ENCODE data around the gene PNLDC1.
"Not testable (repeated sequence)": the region's sequence is repeated elsewhere in the genome, so short reads cannot be mapped to it uniquely, and the experiment has no call there.

The PNLDC1 gene

DNA sequence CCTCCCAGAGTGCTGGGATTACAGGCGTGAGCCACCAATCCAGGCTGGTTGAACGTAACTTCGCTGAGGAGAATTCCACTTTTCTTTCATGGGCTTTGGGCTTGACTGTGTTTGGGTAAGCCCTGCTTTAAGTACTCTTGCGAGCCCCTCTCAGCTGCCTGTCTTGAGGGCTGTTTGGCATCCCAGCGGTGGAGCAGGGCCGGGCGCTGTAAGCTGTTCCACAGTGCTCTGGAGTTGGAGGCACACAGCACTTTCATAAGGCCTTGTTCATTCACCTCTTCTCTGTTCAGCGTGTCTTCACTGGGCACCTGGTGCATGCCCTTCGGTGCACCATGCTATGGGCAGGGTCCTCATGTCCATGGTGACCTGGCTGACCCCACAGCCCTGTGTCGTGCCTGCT is 21.6 kb downstream of the PNLDC1 start:
- no peak for DNase-seq

DNA sequence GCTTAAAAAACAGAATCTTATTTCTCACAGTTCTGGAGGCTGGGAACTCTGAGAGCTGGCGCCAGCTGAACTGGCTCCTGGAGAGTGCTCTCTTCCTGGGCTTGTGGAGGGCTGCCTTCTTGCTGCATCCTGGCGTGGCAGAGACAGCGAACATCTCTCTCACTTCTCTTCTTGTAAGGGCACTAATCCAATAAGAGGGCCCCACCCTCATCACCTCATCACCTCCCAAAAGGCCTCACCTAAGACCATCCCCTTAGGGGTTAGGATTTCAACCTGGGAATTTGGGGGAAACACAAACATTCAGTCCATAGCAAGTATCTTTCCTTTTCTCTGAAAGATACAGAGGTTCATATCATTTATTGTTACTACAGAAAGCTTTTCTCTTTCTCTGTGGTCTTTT is 23.9 kb downstream of the PNLDC1 start:
- no peak for DNase-seq

DNA sequence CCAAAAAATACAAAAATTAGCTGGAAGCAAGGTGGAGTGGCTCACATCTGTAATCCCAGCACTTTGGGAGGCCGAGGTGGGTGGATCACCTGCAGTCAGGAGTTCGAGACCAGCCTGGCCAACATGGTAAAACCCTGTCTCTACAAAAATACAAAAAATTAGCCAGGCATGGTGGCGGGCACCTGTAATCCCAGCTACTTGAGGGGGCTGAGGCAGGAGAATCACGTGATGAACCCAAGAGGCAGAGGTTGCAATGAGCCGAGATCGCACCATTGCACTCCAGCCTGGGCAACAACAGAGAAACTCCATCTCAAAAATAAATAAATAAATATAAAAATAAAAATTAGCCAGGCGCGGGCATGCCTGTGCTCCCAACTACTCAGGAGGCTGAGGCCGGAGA is 24.6 kb downstream of the PNLDC1 start:
- not testable (repeated sequence) for DNase-seq

DNA sequence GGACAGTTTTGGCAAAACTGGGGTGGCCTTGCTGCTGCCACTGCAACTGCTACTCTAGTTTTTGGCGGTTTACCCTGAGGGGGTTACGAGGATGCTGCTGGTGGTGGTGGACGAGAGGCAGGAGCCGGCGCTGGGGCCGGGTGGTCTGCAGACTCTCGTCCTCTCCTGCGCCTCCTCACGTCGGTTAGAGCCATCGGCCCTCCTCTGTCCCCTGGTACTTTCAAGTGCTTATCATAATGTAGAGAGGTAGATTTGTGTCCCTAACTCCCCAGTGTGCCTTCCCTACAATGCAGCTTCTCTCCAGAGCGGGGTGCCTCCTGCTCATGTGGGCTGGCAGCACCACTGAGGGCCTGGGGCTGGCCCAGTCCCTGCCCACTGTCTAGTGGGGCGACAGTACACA is 25.9 kb downstream of the PNLDC1 start:
- DNase-seq, result no peak

DNA sequence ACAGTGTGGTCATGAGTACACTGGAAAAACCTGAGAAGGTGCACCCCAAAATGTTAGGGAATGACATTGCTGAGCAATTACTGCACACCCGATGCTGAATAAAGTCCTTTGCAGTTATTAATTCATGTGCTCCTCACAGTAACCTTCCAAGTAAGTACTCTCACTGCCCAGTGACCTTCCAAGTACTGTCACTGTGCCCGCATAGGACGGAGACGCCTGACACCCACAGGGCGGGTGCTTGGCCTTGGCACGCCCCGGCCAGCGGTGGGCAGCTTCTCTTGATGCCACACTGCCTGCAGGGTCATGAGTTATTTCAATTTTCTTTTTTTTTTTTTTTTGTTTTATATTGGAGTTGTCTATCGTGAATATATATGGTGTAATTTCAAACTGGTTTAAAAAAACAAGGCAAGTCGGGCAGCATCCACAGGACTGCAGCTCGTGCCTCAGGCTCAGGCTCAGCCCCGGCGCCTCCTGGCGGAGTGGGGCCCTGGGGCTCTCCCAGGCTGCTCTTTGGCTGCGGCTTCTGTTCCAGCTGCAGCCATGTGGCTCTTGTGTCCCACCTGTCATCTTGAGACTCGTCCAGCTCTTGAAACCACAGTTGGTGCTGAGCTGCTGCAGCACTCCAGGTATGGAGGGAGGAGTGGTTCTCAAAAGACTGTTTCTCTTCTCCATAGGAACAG is 27.0 kb downstream of the PNLDC1 start:
- DNase-seq, result no peak

DNA sequence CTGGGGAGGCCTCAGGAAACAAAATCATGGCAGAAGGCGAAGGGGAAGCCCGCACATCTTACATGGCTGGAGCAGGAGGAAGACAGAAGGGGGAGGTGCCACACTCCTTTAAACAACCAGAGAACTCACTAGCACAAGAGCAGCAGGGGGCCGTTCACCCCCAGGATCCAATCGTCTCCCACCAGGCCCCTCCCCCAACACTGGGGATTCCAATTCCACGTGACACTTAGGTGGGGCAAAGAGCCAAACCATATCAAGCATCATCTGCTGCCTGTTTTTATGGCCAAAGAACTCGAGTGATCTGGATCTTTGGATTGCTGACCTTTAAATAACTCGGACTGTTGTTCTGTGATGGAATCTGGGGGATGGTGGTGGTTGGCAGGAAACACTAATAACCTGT is 28.0 kb downstream of the PNLDC1 start:
- no peak for DNase-seq

DNA sequence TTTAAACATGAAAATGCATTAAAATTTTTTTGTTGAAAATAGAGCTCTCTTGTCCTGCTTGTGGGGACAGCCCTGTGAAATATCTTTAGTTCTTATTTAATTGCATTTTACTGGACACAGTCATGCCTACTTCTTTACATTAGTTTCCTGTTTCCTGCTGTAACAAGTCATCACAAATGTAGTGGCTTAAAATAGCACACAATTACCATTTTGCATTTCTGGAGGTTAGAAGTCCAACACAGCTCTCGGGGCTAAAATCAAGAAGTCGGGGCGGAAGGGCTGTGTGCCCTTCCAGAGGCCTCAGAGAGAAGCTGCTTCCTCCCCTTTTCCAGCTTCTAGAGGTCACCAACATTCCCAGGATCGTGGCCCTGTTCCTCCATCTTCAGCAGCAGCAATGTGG is 29.4 kb downstream of the PNLDC1 start:
- no peak for DNase-seq

DNA sequence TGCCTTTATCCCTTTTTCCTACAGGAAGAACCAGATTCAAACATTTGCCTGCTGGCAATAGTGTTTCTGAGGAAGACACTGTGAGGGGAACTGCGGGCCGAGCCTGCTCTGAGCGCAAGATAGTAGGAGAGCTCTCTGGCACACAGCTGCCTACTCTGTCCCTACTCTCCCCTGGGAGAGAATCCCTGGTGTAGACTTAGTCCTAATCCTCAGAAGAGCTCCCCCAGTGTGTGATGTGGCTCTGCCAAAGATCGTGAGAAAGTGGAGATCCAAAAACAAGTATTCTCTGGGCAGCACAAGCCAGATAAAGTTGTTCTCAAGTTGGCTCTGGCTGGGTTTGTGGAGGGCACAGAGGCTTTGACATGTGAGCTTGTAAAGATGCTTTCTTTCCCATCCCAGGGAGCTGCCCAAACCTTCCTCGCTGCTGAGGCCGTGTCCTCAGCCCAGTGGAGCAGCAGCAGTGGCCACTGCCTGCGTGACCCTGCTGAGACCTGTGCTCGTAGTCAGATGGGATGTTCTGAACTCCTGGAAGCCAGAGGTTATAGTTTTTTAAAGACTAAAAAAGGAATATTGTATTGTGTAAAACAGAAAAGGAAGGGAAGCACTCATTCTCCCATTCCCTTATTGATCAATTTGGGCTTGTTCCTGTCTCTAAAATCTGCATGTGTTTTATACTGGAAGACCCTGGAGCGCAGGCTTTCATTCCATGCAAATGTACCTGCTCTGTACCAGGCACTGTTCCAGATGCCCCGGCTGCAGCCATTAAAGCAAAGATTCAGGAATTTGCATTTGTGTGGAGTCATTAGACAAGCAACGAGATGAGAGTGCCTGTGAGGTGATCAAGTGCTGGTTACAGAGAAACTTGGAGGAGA is 30.7 kb downstream of the PNLDC1 start:
- DNase-seq, result no peak

DNA sequence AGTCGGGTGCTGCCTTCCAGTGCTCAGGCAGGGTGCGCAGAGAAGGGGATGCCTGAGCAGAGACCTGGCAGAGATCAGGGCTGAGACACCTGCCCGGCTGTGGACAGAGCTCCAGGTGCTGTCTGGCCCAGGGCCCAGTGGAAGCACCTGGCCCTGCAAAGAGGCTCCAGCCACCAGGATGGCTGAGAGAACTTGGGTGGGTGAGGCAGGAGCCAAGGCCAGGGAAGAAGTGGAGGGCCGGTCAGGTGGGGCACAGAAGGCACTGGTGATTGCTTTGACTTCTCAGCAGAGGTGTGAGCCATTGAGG is 31.2 kb downstream of the PNLDC1 start:
- DNase-seq, result no peak

DNA sequence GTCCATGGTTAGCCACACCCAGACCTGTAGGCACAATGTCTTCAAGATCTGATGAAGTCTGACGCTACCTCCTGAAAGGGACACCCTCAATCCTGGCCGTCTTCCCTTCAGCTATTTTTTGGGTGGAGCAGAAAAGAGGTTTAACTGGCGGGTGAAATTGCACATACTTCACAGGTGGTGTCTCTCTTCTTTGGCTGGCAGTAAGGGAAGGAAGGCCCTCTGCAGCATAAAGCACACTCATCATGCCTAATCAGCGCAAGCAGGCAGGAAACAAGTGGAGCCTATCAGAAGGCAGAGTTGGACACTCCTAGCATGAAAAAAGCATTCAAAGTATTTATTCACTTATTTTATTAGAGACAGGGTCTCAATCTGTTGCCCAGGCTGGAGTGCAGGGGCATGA is 32.9 kb downstream of the PNLDC1 start:
- no peak for DNase-seq

DNA sequence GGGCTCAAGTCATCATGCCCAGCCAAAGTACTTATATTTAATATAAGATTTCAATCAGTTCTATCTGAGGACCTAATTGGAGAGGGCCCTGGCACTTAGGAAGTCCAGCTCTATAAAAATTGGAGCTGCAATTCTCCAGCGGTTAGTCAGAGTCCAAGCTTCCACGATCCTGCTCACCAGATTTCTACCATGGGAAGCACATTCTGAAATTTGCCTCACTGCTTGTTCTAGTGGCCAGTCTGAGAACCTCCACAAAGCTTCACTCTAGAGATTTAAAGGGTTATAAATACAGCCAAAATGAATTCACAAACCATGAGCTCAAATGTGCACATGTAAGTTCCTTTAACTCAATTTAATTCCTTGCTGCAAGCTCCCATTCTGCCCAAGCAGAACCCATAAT is 33.5 kb downstream of the PNLDC1 start:
- no peak for DNase-seq

DNA sequence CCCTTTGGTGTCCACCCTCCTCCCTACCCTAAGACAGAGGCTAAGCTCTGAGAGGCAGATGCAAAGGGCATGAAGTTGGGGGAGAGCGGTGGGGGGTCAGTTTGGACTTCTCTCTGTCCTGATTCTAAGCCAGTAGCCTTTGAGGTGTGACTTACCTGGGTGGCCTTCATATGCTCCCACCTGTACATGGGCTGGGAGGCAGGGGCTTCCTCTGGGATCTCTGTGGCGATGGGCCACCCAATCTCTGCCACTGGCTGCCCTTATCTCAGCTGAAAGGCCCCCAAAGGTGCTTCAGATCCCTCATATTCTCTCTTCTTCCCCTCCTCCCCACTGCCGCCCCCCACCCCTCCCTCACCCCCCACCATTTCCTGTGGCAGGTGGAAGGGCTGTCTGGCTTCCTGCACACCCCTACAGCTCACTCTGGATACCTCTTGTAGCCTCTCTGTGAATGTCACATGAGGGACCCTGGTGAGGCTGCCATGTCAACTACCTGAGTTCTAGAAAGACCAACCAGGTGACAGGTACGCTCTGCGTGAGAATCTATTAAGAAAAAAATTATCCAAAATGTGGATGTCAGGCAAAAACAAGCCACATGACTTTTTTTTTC is 34.0 kb downstream of the PNLDC1 start:
- DNase-seq, result no peak

DNA sequence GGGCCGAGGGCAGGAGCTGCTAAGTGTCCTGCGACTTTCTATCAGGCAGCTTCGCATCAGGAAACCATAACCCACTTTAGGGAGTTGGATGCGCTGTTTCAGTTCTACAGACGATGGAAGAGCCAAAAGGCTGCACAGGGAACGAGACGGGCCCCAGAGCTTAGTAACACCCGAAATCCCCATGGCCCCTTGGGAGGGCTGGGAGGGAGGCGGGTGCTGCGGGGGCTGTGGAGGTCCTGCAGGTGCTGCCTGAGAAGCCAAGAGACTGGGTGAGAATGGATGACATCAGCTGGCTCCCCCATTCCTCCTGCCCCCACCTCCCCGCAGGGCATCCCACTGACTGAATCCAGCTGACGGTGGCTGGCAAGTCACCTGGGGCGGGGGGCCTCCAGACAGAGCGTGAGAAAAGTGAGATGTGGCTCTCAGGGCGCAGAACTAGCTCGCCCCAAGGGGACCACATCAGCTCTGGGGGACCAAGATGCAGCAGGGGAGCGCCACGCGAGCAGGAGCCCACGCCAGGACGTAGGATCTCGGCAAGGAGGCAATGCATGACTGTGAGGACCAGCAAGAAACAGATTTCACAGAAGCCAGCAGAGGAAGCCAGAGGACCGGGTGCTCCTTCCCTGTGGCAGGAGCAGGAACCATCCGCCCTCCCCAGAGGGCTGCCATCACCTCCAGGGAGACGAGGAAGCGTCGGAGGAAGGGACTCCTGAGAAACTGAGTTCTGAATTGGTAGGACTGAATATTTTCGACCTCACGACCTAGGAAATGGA is 36.8 kb downstream of the PNLDC1 start:
- DNase-seq, result no peak

DNA sequence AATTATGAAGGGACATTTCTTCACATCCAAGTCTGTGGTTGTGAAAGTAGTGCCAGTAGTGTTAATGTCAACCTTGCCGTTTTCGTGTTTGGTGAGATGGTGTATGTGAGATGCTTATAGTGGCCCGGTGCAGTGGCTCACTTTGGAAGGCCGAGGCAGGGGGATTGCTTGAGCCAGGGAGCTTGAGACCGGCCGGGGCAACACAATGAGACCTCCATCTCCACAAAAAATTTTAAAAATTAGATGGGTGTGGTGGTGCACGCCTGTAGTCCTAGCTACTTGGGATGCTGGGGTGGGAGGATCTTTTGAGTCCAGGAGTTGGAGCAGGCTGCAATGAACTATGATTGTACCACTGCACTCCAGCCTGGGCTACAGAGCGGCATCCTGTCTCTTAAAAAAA is 37.4 kb downstream of the PNLDC1 start:
- no peak for DNase-seq

DNA sequence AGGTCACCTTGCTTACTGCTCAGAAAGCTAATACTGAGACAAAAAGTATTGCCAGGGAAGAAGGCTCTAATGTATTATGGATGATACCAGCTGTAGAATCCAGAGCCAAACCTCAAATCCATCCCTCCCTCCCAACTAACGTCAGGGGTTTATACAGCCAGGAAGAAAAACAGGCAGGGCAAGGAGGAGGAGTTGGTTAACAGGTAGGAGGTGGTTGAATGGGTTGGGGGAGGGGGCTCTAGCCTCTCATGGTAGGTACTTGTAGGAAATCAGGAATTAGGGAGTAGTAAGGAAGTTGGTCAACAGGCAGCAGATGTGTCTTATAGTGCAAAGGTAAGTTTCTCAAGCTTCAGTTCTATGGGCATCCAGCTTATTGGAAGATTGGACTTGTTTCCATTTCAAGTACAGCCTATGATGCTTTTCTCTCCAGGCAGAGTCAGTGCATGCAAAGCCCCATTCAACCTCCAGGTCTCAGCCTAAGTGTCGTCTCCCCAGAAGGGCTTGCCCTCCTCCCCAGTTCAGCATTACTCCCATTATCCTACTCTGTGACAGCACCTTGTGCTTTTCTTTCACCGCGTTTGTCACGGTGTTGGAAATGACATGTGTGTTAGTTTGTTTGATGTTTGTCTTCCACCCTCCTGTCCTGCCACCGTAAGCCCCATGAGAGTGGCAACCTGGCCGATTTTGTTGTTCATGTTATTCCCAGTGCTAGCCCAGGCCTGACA is 38.1 kb downstream of the PNLDC1 start:
- no peak for DNase-seq

DNA sequence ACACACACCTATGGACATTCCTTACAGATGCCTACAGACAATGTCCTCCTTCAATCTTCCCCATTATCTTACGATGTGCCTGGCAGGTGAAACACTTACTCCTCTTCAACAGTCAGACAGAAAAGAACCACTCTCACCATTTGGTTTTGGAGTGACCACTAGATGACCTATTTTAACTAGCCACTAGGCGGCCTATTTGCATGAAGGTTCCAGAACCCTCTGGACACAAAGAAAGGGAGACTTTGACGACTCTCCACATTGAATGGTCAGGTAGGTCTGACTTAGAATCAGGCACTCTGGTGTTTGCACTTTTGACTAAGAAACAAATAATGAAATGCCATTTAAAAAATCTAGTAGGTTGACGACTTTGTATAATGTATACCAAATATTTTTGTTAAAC is 42.0 kb downstream of the PNLDC1 start:
- no peak for DNase-seq

DNA sequence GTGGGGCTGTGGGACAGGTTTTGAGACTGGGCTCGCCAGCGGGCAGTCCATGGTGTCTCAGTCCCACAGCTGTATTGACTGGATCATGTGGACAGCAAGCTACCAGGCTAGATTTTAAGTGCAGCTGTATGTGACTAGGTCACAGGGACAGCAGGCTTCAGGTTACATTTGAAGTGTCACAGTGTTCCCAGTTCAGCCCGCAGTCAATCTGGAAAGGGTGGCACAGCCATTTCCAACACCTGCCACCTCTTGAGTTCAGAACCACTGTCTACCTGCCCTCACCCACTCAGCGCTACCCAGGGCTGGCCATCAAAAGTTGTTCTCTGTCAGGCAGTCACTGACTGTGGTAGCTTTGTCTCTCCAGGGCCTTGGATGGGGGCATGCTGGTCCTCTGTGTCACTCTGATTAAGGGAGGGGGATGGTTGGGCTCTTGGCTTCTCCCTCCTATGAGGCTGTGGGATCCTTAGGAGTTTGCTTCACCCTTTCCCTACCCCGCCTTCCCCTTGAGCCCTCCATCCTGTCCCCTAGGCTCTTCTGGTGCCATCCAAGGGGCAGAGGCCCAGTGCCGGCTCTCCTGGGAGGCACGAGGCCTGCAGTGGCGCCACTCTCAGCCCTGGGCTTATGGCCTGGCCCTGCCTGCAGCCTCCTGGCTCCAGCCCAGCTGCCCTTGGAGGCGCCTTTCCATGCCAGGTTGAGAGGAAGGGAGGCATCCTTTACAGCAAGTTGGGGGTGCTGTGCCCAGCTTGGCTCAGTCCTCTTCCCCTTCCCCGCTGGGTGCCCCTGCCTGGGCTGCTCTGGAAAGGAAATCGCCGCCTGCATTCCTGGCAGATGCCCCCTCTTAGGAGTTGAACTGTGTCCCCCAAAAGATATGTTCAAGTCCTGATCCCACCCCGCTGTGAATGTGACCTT is 44.9 kb downstream of the PNLDC1 start:
- no peak for DNase-seq

DNA sequence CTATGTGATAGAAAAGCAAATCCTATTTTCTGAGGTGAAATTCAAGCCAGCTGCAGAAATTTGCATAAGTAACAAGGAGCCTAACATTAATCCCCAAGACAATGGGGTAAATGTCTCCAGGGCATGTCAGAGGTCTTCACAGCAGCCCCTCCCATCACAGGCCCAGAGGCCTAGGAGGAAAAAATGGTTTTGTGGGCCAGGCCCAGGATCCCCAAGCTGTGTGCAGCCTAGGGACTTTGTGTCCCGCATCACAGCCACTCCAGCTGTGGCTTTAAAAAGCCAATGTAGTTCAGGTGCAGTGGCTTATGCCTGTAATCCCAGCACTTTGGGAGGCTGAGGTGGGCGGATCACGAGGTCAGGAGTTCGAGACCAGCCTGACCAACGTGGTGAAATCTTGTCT is 48.5 kb downstream of the PNLDC1 start:
- DNase-seq, result not testable (repeated sequence)

DNA sequence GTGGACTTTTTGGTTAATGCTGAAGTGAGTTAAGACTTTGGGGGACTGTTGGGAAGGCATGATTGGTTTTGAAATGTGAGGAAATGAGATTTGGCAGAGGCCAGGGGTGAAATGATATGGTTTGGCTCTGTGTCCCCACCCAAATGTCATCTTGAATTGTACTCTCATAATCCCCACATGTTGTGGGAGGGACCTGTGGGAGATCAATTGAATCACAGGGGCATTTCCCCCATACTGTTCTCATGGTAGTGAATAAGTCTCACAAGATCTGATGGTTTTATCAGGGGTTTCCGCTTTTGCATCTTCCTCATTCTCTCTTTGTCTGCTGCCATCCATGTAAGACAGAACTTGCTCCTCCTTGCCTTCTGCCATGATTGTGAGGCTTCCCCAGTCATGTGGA is 49.8 kb downstream of the PNLDC1 start:
- DNase-seq, result not testable (repeated sequence)

DNA sequence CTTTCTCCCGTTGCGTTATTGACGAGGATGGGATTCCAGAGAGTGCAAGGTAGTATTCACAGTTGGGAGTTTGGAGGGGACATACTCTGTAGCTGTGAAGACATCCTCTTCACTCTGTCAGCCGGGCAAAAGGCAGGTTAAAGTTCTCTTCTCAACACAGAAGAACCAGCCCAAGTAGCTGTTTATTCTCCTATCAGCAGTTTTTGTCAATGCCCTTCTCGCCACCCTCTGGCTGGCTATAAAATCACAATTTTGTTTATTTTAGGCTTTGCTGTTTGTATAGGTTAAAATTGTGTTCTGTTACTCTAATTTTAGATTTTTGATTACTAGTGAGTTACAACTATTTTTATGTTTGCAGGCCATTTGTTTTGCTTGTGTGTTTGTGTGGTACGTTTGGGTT is 52.8 kb downstream of the PNLDC1 start:
- DNase-seq, result no peak

DNA sequence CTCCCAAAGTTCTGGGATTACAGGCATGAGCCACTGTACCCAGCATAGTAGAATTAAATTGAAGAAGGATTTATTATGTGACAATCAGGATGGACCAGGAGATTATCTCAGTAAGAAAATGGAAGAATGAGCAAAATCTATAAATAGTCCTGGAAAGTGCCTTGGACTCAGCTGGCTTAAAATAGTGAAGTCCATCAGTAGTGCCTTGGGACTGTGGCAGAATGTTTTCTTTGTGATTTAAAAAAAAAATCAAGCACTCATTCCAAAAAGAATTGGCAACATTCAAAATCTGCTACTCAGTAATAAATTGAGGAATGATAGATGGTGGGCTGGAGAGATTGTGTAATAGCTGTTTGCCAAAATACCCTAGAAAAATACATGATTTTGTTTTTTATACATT is 53.7 kb downstream of the PNLDC1 start:
- DNase-seq, result no peak

DNA sequence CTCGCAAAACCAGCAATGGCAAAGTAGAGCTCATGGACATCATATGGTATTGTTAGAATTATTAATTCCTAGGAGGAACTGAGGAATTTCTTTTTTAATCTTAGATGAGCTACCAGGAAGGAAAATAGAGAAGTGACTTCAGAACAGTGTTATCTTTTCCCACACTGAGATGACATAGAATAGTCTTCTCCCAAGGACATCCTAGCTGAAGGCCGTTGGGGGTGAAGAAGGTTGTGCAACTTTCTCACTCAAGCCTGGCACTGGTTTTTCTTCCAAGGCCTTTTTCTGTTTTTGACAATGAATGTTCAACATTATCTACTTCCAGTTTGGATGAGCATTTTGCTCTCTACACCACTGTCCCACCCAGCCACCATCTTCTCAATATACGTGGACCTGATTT is 54.9 kb downstream of the PNLDC1 start:
- DNase-seq, result no peak

All from activated T-cell treated with anti-CD3 and anti-CD28 coated beads for 4 hours (primary cell).